Measurements from ENCODE around the gene SSR1. TPM values are rescaled to one million over a fixed set of nuclear protein-coding genes. Genes with fewer than 3 reads are reported as not detected.

The SSR1 gene
- total and polyA plus RNA-seq, 9 of the 15 experiments (the other 6 are each of a cell fraction or from before 2014, with no cell fraction given): 87.7 to 220 (median 144) TPM

DNA sequence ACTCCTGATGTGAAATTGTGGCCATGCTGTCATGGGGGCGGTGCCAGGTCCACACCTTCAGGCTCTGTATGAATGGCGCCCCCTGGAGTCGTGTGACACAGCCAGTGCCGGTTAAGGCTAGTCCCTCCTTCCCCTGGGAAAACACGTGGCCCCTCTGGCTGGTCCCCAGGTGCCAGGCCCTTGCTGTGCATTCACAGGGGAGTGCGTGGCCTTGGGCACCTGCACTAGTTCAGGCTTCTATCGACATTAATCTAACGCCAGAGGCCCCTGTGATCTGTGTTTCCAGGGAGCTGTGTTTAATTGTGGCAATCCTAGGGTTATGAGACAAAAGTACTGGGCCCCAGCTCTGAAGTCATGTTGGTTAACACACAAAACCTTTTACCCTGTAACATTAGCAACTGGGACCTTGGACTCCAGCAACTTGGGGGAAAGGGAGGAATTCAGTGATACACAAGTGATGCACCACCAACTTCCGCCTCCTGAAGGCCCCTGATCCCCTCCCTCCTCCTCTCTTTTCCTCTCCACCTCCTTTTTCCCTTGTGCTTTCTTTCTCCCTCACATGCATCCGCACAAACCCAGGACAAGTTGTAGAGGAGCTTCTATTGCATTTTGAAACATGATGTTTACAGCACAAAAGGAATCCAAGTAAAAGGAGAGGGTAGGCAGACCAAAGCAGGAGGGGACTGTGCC lies 74.0 kb downstream of the SSR1 start (continued):
- TF ChIP-seq CHD7 (IDR thresholded peaks at IDR 0.05; ENCODE audit: low read depth, low read length) (no peak), PBX2 (CRISPR knock-in tag; IDR thresholded peaks at IDR 0.05; ENCODE audit: low read depth) (no peak), PBX2 (tag; conservative IDR thresholded peaks at IDR 0.05; ENCODE audit: low read depth) (no peak), ZNF184 (CRISPR knock-in tag; IDR thresholded peaks at IDR 0.05) (no peak), ZNF263 (CRISPR knock-in tag; IDR thresholded peaks at IDR 0.05; ENCODE audit: borderline replicate concordance) (no peak; the same call in 1 of the 2 replicates), ZNF583 (CRISPR knock-in tag; IDR thresholded peaks at IDR 0.05) (no peak), FOXP1 (CRISPR knock-in tag; IDR thresholded peaks at IDR 0.05) (no peak), ATF1 (CRISPR knock-in tag; IDR thresholded peaks at IDR 0.05) (no peak), ATF1 (tag; IDR thresholded peaks at IDR 0.05) (peak; percentile 54), PHB2 (IDR thresholded peaks at IDR 0.05; ENCODE audit: low read depth) (no peak), ZNF511 (CRISPR knock-in tag; IDR thresholded peaks at IDR 0.05) (no peak), THRA (IDR thresholded peaks at IDR 0.05) (no peak), ESRRB (CRISPR knock-in tag; IDR thresholded peaks at IDR 0.05; ENCODE audit: borderline replicate concordance) (no peak)
